ACHN (cell line): ENCODE measurements around the gene TMEM54.

Experiments
- DNase-seq: peaks from one replicate; pipeline ENCODE4 v3.0.0-alpha.2; 2015
- in situ Hi-C: cut with HindIII; loops from 2 replicates; pipeline ENCODE4 v1.10.0; 2017; ENCODE audit warnings: low sequenced_read_pairs, low pct_ligation_motif_present, low pct_unique_long_range_greater_than_20kb

The TMEM54 gene

DNA sequence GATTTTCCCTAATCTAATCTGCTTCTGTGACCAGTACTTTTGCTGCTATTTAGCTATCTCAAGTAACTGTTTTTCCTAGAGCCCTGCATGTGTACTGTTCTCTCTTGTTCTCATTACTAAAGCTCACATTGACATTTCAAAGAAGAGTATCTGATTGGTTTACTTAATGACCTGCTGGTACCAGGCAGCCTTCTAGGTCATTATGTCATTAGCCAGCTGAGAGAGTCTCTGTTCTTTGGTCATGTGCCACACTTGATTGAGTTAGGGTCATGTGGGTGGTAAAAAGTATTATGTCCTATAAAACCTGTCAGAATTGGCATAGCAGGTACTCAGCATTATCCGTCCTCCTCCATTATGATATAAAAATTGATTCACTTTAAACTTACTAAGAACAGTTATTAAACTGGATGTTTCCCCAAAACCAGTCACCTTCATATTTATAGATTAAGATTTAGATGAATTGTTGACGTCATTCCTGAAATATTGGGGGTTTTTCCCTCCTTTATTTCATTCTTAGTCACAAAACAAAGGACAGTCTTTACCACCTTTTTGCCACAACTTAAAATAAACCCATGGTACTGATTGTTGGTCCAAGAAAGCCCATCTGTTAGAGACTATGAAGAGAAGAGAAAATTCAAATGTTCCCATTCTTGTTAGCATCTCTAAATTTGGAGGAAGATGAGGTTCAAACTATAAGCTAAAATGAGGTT is 52.7 kb downstream of the TMEM54 start:
- DNase-seq, result no peak
- in situ Hi-C loops, result no loop called here
